ENCODE data around the gene WDR93. TPM values are rescaled to one million over a fixed set of nuclear protein-coding genes. Genes with fewer than 3 reads are reported as not detected.

WDR93 gene
- under 1 TPM; under 0.01 TPM for total RNA-seq

DNA sequence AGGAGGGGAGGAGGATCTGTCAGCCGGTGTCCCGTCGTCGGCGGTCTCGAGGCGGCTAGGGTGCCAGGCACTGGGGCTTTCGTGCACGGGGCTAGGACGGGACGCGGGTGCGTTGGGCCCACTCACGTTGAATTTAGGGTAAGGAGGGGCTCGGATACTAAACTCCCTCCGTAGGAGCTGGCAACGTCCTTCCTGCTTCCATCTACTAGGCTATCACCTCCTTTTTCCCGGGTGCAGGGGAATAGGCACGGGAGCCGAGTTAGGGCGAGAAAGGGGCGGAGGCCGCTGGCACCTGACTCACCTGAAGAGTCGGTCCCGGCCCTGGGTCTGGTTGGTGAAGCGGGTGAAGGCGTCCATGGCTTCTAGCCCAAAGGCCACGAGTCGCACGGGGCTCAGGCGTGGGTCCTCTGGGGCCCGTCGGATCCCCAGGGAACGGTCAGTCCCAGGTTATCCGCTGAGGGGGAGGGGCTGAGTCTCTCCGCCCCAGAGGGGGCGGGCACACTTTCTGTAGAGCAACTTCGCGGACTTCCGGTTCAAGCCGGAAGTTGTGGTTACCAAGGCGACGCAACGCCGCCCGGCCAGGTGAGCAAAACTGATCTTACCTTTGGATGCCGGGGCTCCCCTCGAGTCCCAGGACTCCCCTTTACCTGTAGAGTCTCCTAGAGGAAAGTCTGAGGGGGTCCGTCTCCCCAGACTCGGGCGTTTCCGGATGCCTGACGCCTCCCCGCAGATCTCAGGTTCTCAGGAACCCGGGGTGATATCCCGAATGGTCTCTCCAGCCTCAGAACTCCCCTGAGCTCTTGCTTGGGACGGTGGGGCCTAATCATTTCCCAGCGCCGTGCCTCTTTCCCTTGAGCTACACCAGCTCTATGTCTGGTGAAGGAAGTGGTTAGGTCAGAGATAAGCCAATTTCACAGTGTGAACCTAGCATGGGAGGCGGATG is at the start of gene WDR93, which contains the start of gene PEX11A:
WDR93 (plus strand) TSS at position 536 of the 943 bp plus-strand sequence. CDS start 10,936 bp downstream, outside the sequence.
PEX11A (minus strand) TSS at position 479 of the 943 bp plus-strand sequence; CDS start at position 357, 122 bp downstream.

GRCh38 chr15:89654847-89655805 is 35.5 kb upstream of the WDR93 start, which contains the start of gene KIF7:
TSS of gene KIF7 (minus strand) at chr15:89655467. CDS start at chr15:89652930, 2,537 bp downstream.

DNA sequence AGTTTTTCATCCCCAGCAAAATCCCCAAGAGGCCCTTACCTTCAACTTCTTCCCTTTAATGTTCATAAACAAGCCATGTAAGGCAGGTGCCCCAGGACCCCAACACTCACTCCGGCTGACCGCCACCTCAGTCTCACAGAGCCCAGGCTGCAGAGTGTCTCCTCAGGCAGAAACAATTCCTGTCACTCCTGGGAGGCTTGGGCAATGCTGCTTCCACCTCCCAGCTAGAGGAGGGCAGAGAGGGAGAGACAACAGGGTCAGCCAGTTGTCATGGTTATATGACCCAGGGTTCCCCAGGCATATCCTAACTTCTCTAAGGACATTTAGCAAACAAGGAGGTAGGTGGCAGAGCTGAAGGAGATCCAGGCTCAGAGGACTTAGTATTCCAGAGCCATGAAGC is 11.4 kb upstream of the WDR93 start, which contains the start of gene PLIN1:
PLIN1 (minus strand) TSS at position 156 of the 400 bp plus-strand sequence. CDS start 1,878 bp downstream, outside the sequence.

DNA sequence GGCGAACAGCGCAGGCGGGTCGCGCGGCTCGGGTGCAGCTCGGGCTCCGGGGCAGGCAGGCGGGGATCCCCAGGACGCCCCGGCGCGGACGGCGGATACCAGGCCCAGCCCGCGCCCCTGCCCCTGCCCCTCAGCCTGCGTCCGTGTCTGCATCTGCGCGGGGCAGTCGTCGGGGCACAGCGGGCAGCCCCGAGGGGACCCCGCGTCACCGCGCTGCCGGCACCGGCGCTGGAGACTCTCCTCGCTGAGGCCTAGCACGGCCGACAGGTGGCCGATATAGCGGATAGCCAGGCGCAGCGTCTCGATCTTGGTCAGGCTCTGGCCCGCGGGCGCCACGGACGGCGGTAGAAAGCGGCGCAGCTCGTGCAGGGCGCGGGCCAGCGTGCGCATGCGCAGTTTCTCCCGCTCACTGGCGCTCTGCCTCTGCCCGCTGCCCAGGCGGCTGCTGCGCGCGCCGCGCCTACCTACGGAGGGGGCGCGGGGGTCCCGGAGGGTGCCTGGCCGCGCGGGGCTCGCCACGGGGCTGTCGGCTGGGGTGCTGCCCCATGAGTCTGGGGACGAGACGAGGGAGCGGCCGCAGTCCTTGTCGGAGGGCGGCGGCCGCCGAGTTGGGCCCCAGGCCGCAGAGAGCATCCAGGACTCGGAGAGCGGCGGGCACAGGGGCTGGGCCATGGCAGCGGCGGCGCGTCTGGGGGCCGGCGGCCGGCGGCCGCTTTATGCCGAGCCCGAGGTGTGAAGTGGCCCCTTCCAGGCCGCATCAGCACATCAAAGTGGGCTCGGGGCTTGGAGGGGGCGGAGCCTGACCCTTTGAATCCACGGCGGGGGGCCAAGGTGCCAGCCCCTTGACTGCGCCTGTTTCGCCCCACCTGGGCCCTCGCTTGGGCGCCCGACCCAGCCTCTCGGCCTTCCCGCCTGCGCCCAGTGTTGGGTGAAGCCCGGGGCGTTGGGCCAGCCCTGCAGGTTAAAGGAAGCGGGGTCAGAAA is 60.2 kb downstream of the WDR93 start, which contains the start of gene MESP1:
MESP1 (minus strand) TSS at position 690 of the 983 bp plus-strand sequence; CDS start at position 672, 18 bp downstream.

DNA sequence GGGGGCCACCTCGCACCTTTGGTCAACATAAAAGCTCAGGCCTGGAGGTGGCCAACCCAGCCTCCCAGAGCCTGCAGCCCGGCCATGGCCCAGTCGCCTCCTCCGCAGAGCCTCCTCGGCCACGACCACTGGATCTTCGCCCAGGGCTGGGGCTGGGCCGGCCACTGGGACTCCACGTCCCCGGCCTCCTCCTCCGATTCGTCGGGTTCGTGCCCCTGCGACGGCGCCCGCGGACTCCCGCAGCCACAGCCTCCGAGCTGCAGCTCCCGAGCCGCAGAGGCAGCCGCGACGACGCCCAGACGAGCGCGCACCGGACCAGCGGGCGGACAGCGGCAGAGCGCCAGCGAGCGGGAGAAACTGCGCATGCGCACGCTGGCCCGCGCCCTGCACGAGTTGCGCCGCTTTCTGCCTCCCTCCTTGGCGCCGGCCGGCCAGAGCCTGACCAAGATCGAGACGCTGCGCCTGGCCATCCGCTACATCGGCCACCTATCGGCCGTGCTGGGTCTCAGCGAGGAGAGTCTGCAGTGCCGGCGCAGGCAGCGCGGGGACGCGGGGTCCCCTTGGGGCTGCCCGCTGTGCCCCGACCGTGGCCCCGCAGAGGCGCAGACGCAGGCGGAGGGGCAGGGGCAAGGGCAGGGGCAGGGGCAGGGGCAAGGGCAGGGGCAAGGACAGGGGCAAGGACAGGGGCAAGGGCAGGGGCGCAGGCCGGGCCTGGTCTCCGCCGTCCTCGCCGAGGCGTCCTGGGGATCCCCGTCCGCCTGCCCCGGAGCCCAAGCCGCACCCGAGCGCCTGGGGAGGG is 85.9 kb downstream of the WDR93 start, which contains the start of gene MESP2:
MESP2 (plus strand) TSS at position 59 of the 799 bp plus-strand sequence; CDS start at position 85, 26 bp downstream.

Small RNA genes lying within 50 kb of the gene (small RNA-seq; reads per million reads assigned to genes)
- 0.04 to 0.52 reads per million in 2 donors for gene RNU6-132P

Other genes starting within 250 kb of the WDR93 start
- gene RHCG, start 194.2 kb upstream of the WDR93 start, total RNA-seq = under 1 TPM in 1 of 2 donors, not detected in 1; 0.69 TPM
- gene TICRR, start 115.3 kb upstream of the WDR93 start, total RNA-seq = 10 to 100 TPM in 1 of 2 donors, 1 to 10 TPM in 1; 5.2 to 12.0 TPM
- gene KIF7, start 35.3 kb upstream of the WDR93 start, total RNA-seq = 1 to 10 TPM; 3.8 to 5.7 TPM
- gene PLIN1, start 11.4 kb upstream of the WDR93 start, total RNA-seq = not detected
- 1 to 10 TPM; 6.3 to 6.9 TPM for gene PEX11A, start 57 bp upstream of the WDR93 start, total RNA-seq
- gene MESP1, start 60.4 kb downstream of the WDR93 start, total RNA-seq = under 1 TPM; 0.34 to 1.00 TPM
- not detected for gene MESP2, start 85.5 kb downstream of the WDR93 start, total RNA-seq
- 1 to 10 TPM; 1.7 to 5.0 TPM for gene ANPEP, start 124.0 kb downstream of the WDR93 start, total RNA-seq
- 10 to 100 TPM; 69.2 to 72.9 TPM for gene AP3S2, start 203.2 kb downstream of the WDR93 start, total RNA-seq
- 10 to 100 TPM; 17.2 to 19.6 TPM for gene ARPIN, start 222.1 kb downstream of the WDR93 start, total RNA-seq